BJ (cell line): ENCODE data around the gene KCNH5. TPM values are rescaled to one million over a fixed set of nuclear protein-coding genes. Genes with fewer than 3 reads are reported as not detected.

Experiments used
- CTCF ChIA-PET: fragments of 350-600 bp; formaldehyde crosslinking; extraction: SDS; loops from one replicate; lab custom pipeline; 2021; ENCODE audit warnings: antibody characterized with exemption, inconsistent platforms; lab: Yijun Ruan, JAX
- POLR2A ChIA-PET: fragments of 300-600 bp; sonication (Branson Sonifier 250); formaldehyde crosslinking; extraction: SDS; loops from one replicate; lab custom pipeline; 2021; ENCODE audit warnings: antibody characterized with exemption; lab: Charles Lee
- DNase-seq: peaks from one replicate; pipeline ENCODE4 v3.0.0-alpha.2; 2011; ENCODE audit warnings: low read depth
- H3K27me3 ChIP-seq: 2 replicates; pipeline ENCODE4 v1.6.0; 2011; ENCODE audit warnings: low read length; ENCODE audit not compliant: control insufficient read depth, insufficient read depth
- H3K36me3 ChIP-seq: 2 replicates; pipeline ENCODE4 v1.5.1; 2011; ENCODE audit warnings: low read length; ENCODE audit not compliant: control insufficient read depth, insufficient read depth
- H3K4me3 ChIP-seq: 2 replicates; pipeline ENCODE4 v1.5.1; 2011; ENCODE audit warnings: low read depth, mild to moderate bottlenecking, control low read depth, low read length
- CTCF ChIP-seq: IDR thresholded peaks from 2 replicates; pipeline ENCODE4 v1.5.1; 2011; ENCODE audit warnings: low read depth, mild to moderate bottlenecking, control low read depth, inconsistent platforms, low read length, moderate library complexity; ENCODE audit not compliant: insufficient read depth
- polyA plus RNA-seq: library from polyadenylated mRNA; depleted of rRNA; stranded (reverse); fragments of >200 nt; gene quantifications from 2 replicates; pipeline ENCODE4 v1.2.3, GENCODE V29; 2011

The KCNH5 gene
- polyA plus RNA-seq, 1 experiment = 0.05 TPM

DNA sequence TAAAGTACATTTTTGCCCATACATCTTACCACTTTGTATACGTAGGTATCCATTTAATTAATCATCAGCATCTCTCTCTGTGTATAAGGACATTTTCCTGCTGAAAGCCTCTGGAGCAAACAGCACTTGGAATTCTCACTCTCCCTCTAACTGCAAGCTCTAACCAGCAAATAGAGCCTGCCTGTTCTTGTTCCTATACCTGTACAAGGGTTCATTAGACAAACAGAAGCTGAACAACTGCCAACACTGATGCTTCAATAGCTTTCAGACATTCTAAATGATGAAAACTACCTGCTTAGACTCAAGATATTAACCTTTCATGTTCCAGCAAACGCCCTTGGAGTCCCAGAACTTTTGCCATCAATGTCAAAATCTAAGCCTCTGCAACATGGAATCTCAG is 98.0 kb downstream of the KCNH5 start:
- no peak for DNase-seq
- no peak for TF ChIP-seq CTCF
- H3K36me3 ChIP-seq = no peaks in the 10 kb centered on the region
- H3K27me3 ChIP-seq = no peaks in the 10 kb centered on the region
- ChIA-PET POLR2A (no interaction called here), CTCF (no interaction called here)
- no peak overlapping the region for H3K4me3 ChIP-seq

DNA sequence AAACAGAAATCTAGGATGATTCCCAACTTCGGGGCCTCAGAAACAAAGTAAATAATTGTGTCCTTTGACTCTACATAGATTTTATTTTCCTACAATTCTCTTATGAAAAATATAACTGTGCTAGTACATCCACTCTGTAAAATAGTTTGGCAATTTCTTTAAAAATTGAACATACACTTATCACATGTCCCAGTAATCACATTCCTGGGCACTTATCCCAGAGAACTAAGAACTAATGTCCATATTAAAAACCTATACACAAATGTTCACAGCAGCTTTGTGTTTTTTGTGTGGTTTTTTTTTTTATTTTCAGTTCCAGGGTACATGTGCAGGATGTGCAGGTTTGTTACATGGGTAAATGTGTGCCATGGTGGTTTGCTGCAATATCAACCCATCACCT is 99.0 kb downstream of the KCNH5 start:
- ChIA-PET CTCF (no interaction called here), POLR2A (no interaction called here)
- no peak for TF ChIP-seq CTCF
- Histone ChIP-seq H3K4me3 (no peak overlapping the region), H3K36me3 (no peaks in the 10 kb centered on the region), H3K27me3 (no peaks in the 10 kb centered on the region)
- no peak for DNase-seq

GRCh38 chr14:62943202-62943601 is 102.1 kb downstream of the KCNH5 start:
- POLR2A ChIA-PET = no interaction called here
- no peak for TF ChIP-seq CTCF
- CTCF ChIA-PET = no interaction called here
- H3K36me3 ChIP-seq = no peaks in the 10 kb centered on the region
- no peaks in the 10 kb centered on the region for H3K27me3 ChIP-seq
- no peak overlapping the region for H3K4me3 ChIP-seq
- DNase-seq = no peak

DNA sequence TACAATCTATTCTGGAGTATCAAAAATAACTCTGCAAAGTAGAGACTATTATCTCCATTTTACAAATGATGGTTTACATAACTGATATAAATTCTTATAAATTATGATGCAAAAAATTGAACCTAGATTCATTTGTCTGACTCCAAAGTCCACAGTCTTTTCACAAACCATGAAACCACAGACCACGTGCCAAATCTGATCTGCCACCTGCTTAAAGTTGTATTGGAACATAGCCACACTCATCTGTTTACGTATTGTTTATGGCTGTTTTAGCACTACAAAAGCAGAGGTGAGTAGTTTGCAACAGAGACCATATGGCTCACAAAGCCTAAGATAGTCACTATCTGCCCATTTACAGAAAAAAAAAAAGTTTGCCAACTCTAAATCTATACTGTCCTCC is 105.3 kb downstream of the KCNH5 start:
- no peak for TF ChIP-seq CTCF
- Histone ChIP-seq H3K4me3 (no peak overlapping the region), H3K36me3 (no peaks in the 10 kb centered on the region), H3K27me3 (no peaks in the 10 kb centered on the region)
- ChIA-PET POLR2A (no interaction called here), CTCF (interaction anchor here (0.7 kb wide), 1 partner anchor 9 kb away, joined by 3 read pairs; no protein-coding TSS in a partner anchor)
- no peak for DNase-seq

GRCh38 chr14:62938778-62939177 is 106.5 kb downstream of the KCNH5 start:
- H3K4me3 ChIP-seq = no peak overlapping the region
- no peak for TF ChIP-seq CTCF
- ChIA-PET CTCF (interaction anchor here (0.7 to 0.9 kb wide), 2 partner anchors 10 to 284 kb away, joined by 3 read pairs; no protein-coding TSS in a partner anchor), POLR2A (no interaction called here)
- DNase-seq = no peak
- no peaks in the 10 kb centered on the region for H3K27me3 ChIP-seq
- no peaks in the 10 kb centered on the region for H3K36me3 ChIP-seq
